GM19238 (cell line): ENCODE results near the gene BTBD2.
"Not testable (repeated sequence)": the region's sequence is repeated elsewhere in the genome, so short reads cannot be mapped to it uniquely, and the experiment has no call there.

Experiments
- DNase-seq: peaks from one replicate; pipeline ENCODE4 v3.0.0; 2011; ENCODE audit warnings: low spot score; ENCODE audit not compliant: insufficient read length

The BTBD2 gene

DNA sequence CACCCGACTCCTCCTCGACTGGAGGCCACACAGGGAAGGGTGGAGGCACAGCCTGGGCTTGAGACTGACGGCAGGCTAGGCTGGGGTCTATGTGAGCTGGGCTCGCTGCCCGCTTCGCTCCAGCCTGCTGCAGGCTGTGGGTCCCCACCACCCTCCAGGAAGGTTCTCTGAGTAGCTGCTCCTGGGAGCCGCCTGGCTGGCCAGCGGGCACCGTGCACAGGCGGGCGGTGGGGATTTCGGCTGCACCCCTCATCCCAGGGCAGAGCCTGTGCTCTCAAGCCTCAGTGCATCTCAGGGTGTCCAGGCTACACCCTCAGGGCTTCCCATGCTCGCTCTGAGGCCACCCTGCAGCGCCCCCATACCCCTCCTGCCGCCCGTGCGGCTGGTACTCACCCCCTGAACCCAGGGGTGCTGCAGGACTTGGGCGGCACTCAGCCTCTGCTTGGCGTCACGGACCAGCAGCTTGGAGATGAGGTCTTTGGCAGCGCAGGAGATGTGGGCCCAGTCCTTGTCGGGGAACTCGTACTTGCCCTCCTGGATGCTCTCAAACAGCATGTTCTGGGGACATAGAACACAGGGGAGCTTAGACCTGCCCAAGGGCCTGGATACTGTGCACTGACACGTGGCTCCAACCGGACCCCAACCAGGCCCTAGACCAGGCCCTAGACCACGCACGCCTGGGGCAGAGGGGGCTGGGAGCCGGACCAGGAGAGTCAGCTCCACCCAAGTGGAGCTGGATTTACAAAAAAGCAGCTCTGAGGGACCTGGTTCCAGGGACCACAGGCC, 25.3 kb upstream of the BTBD2 start:
- DNase-seq: no peak

DNA sequence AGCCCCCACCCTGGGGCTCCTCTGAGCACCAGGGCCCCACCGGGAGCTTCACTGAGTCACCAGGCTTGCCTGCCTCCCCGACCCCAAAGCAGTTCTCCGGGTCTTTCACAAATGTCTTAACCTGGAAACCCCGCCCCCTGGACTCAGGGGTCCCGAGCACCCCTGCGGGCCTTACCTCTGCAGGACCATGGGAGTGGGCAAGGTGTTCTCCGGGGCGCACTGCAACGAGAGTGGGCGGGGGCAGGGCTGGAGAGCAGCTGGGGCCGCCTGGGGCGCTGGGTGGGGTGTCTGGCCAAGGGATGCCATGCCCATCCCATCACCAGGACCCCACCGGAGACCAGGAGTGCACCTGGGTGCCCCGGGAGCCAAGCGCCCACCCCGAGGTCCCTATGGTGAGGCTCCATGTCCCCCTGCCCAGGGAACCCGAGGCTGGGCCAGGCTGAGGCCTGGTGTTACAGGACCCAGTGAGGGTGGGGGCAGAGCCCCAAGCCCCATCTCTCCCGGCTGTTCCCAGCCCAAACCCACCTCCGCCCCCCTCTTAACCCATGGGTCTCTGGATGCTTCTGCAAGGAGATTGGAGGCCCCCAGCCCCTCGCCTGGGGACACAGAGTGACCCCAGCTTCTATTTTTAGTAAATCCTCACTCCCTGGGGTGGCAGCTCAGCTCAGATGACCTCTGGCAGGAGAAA, 24.6 kb upstream of the BTBD2 start:
- no peak for DNase-seq

DNA sequence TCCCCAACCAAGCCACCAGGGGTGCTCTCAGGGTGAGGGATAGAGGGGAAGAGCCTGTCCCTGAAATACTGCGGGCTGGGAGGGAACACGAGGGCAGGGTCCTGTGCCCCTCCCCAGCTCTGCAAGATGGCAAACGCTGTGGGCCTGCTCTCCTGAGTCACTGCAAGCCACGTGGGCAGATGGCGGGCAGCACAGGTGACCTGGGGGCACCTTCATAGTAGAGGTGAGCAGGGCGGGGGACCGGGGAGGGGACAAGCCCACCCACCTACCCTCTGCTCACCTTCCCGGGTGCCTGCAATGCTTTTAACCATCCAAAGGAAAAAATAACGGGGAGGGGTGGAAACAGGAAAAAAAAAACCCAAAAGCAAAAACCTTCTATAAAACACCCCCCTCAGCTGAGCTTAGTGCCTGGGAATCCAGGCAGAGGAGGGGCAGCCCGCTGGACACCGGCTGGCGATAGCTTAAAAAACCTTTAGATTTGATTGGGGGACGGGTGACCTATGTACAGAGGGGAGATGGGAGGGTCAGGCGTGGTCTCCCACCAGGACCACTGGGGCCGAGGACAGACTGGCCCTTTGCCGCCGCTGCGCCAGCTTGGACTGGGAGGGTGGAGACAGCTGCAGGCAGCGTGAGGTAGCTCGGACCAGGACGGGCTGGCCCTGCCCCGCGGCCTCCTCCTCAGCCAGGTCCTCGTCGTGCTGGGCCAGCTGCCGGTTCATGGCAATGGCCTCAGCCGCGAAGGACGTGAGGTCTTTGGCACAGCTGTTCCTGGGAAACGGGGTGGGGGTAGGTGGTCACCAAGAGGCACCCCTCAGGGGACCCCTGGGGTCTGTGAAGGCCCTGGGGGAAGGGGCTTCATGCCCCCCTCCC, 23.8 kb upstream of the BTBD2 start:
- no peak for DNase-seq

DNA sequence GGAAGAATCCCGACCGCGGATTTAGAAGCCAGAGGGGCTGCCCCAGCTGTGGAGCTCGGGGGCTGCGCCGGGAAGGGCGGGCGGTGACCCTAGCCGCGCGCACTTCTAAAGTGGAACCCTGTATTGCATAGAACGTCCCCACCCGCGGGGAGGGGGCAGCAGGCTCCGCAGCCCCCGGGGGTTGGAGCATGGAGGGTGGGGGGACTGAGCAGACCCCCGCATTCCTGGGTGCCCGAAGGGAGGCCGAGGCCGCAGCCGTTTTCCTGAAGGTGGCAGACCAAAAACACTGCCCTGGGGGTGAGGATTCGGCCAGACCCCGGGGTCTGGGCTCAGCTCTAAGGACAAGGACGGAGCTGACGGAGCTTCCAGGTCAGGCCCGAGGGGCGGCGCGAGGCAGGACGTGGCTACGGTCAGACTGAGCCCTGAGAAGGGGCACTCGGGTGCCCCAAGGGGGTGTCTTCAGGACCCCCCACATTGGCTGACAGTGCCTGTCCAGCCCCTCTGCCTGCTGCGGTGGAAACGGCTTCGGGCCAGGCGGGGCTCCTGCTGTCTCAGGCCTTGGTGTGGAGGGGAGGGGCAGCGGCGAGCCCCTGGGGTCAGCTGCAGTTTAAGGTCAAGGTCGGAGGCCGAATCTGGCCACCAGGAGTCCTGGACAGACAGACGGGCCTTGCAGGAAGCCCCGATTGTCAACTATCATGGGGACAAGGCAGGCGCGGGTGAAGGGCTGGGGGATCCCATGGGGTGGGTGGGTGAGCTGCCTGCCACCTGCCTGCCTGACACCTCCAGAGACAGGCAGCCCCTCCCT, 23.0 kb upstream of the BTBD2 start:
- no peak for DNase-seq

DNA sequence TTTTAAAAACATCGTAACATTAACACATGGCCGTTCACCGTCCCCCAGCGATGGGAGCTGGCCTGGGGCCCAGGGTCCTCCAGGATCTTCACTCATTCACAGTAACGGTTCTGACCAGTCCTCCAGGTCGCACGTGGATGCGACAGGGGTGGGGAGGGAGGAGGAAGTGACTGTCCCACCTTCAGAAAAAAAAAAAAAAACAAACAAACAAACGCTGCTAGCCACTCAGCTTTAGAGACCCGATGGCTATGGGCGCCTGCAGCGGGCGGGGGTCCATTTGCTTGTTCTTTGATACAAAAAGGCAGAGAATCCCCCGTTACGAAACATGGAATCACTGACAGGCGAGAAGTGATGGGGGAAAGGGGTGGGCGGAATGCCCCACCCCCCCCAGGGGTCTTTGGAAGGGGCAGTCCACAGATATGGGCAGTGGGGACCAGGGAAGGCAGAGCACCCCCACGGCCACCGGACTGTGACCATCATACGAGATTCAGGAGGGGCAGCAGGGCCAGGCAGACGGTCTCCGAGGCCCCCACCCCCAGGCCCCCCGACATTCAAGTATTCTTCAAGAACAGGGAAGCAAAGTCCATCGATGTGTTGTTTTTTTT, 22.2 kb upstream of the BTBD2 start:
- no peak for DNase-seq

DNA sequence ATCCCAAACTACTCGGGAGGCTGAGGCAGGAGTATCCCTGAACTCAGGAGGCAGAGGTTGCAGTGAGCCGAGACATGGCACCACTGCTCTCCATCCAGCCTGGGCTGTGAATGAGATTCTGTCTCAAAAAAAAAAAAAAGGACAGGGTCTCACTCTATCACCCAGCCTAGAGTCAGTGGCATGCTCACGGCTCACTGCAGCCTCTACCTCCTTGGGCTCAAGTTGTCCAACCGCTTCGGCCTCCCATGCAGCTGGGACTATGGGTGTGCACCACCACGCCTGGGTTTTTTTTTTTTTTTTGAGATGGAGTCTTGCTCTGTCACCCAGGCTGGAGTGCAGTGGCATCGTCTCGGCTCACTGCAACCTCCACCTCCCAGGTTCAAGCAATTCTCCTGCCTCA, 20.9 kb upstream of the BTBD2 start:
- DNase-seq: no peak

DNA sequence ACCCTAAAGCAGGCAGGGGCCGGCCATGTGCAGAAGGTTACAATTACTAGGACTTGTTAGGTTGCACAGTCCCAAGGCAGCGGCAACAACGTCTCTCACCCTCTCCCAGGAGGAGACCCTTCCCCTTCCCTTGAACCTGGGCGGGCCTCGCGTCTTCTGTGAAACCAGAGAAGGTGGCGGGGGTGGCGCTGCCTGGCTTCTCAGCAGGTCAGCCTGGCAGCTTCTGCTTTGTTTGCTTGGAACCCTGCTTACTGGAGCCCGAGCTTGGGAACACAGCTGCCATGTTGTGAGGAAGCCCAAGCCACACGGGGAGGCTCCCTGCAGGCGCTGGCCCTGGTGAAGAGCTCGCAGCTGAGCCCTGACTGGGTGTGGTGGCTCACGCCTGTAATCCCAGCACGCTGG, 20.1 kb upstream of the BTBD2 start:
- DNase-seq: no peak

DNA sequence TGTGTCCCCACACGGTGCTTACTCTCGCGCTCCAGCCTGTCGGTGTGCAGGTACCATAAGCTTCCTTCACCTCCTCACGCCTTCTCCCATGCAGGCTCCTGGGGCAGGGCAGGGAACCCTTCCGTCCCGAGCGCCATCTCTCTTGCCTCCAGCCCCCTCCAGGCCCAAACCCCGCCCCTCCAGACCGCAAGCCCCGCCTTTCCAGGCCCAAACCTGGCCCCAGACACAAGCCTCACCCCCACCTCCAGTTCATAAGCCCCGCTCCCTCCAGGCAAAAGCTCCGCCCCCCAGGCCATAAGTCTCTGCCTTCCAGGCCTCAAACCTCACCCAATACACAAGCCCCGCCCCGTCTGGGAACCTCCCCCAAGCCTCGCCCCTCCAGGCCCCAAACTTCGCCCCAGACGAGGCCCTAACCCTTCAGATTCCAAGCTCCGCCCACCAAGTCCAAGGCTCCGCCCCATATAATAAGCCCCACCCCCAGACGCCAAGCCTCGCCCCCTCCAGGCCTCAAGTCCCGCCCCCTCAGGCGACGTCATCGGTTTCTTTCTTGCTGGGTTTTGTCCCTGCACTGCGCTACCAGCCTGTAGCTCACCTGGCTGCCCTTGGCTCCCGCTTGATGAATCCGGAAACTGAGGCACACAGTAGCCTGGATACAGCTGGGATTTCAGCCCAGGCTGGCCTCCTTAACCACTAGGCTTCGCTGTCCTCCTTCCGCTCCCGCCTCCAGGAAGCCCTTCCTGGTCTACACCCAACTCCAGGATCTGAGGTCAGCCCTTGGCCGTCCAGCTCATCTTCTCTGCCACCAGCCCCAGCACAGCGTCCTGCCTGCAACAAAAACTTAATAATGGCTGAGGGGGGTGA, 19.4 kb upstream of the BTBD2 start:
- DNase-seq: no peak

DNA sequence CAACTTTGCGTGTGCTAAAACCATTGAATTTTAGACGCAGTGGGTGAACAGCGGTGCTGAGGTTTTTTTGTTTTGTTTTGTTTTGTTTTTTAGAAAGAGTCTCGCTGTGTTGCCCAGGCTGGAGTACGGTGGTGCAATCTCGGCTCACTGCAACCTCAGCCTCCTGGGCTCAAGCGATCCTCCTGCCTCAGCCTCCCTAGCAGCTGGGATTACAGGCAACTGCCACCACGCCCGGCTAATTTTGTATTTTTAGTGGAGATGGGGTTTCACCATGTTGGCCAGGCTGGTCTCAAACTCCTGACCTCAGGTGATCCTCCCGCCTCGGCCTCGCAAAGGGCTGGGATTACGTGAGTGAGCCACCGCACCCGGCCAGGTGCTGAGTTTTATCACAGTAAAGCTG, 18.7 kb upstream of the BTBD2 start:
- DNase-seq: not testable (repeated sequence)

DNA sequence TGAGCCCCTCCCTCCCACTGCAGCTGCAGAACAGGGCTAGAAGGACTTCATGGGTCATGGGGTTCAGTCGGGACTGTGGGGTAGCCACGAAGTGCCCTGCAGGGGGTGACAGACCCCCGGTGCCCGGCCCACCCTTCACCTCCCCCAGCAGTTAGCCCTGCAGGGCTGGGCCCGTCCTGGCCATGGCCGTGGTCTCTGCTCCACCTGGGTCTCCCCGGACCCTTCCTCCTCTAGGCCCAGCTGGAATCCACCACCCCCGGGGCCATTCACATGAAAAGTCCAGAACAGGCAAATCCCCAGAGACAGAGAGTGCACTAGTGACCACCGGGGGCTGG, 18.3 kb upstream of the BTBD2 start:
- no peak for DNase-seq

DNA sequence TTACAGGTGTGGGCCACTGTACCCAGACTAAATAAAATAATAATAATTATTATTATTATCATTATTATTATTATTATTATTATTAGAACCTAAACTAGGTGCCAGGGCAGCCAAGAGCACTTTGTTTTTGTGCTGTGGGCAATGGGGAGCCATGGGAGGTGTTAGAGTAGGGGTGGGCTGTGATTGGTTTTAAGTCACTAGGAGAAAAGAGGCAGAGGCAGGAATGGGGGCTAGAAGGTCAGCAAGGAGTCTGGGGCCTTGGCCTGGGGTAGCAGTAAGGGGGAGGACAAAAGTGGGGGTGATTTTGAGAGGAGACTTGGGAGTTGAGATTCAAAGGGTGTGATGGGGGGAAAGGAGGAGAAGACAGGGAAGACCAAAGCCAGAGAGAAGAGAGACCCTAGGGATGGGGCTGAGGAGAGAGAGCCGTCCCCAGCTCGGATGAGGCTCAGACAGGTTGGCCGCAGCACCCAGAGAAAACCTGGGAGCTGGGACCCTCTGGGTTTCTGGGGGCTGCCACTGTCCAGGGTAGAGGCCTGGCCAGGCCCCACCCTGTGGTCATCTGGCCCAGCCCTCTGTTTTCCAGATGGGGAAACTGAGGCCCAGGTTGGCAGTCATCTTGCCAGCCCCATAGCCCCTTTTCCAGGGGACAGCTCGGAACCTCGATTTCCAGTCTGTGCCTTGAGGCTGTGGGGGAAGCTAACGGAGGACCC, 17.8 kb upstream of the BTBD2 start:
- no peak for DNase-seq

DNA sequence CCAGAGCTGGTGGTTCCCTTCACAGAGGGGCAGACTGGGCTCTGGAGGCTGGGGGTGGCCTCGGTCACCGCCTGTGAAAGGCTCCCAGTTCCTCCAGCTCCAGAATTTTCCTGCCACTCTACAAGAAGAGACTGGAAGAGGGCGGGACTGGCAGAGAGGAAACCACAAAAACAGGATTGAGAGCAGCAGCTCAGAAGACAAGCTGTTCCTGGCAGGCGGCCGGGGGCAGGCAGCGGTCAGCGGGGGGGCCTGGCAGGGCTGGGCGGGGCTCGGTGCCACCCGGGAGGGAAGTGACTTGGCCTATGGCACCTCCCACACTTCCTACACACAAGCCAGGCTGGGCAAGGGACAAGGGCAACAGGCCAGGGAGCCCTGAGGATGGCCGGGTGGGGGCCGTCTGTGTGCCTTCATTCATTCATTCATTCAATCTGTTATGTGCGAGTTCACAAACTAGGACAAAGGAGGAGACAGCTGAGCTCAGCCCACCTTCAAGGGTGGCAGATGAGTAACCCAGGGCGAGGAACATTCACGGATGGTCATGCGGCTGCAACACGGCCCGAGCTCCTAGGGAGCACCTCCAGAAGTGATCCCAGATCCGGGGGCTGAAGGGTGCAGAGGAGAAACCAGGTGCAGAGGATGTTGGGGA, 16.9 kb upstream of the BTBD2 start:
- no peak for DNase-seq

DNA sequence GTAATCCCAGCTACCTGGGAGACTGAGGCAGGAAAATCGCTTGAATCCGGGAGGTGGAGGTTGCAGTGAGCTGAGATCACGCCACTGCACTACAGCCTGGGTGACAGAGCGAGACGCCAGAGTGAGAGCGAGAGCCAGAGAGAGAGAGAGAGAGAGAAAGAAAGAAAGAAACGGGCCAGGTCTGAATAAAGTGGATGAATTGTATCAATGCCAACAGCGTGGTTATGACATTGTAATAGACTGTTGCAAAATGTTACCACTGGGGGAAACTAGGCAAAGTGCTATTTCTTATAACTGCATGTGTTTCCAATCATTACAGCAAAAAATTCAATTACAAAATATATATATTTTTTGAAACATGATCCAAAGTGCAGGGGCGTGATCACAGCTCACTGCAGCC, 11.8 kb upstream of the BTBD2 start:
- no peak for DNase-seq

DNA sequence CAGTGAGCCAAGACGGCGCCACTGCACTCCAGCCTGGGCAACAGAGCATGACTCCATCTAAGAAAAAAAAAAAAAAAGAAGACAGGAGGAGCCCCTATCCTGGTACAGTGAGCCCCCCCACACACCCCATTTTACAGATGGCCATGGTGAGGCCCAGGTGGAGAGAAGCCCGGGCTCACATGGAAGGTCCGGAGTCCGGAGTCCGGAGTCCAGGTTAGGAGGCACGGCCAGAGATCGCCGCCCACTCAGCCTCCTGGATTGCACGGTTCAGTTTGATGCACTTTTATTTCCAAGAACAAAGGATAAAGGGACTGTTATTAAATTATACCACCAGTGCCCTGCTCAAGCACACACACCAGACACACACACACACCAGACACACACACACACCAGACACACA, 11.3 kb upstream of the BTBD2 start:
- no peak for DNase-seq

DNA sequence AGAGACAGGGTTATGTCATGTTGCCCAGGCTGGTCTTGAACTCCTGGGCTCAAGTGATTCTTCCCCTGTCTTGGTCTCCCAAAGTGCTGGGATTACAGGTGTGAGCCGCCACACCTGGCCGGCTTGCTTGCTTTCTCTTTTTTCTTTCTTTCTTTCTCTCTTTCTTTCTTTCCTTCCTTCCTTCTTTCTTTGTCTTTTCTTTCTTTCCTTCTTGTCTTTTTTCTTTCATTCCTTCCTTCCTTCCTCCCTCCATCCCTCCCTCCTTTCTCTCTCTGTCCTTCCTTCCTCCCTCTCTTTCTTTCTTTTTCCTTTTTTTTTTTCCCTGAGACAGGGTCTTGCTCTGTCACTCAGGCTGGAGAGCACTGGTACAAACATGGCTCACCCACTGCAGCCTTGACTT, 6.8 kb upstream of the BTBD2 start:
- no peak for DNase-seq

DNA sequence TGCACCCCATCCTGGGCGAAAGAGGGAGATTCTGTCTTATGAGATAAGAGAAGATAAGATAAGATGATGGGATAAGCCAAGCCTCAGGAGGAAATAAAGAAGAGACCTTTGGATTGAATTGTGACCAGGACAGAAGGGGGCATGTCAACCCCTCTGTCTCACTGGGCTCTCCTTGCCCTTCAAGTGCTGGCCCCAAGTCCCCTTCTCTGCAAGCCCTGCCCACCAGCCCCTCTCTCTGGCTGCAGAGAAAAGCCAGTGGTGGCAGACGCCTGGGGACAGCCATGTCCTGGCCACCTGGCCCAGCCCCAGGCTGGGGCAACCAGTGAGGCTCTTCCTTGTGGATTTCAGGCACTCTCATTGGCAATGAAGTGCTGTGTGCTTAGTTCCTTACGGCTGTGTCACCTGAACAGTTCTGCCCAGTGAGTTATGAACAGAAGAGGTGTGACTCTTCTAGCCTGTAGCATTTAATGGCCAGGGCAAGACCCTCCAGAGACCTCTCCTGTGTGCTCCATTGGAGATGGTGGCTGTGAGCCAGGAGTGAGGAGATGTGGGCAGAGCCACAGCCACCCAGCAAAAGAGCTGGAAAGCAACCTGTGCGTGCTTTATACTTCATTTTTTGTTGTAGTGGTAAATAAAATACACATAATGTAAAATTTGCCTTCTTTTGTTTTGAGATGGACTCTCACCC, 6.1 kb upstream of the BTBD2 start:
- DNase-seq: no peak

DNA sequence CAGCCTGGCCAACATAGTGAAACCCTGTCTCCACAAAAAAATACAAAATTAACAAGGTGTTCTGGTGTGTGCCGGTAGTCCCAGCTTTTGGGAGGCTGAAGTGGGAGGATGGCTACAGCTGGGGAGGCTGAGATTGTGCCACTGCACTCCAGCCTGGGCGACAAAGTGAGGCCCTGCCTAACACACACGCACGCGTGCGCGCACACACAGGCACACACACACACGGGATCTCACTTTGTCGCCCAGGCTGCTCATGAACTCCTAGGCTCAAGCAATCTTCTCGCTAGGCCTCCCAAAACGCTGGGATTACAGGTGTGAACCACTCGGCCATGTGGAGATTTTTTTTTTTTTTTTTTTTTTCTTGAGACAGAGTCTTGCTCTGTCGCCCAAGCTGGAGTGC, 3.2 kb upstream of the BTBD2 start:
- no peak for DNase-seq

DNA sequence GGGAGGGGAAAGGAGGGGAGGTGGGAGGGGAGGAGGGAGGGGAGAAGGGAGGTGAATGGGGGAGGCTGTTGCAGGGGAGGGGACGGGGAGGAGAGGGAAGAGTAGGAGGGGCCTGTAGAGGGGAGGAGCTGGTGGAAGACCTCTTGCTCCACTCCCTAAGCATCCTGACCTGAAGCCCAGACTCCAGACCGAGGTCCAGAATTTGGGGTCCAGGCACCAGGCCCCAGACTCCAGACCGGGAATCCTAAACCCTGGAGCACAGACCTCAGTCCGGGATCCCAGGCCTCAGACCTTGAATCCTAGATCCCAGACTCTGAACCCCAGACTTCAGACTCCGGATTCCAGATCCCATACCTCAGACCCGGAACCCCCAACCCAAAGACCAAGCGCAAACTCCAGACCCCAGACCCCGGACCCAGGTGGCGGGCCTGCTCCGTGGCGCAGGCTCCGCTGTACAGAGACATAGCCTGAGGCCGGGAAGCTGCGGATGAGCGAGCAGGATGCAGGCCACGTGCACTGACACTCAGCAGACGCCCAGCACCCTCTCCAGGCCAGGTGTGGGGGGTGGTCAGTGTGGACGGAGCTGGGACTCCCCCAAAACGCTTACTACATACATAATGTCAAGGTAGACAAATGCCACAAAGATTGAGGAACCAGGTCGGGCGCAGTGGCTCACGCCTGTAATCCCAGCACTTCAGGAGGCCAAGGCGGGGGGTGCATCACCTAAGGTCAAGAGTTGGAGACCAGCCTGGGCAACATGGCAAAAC, 710 bp upstream of the BTBD2 start:
- DNase-seq: peak; percentile 73
